ENCODE results near the gene GNAT2. TPM values are rescaled to one million over a fixed set of nuclear protein-coding genes. Genes with fewer than 3 reads are reported as not detected.

GNAT2 gene
- total RNA-seq, 1 experiment from 2014 or later, result not detected

DNA sequence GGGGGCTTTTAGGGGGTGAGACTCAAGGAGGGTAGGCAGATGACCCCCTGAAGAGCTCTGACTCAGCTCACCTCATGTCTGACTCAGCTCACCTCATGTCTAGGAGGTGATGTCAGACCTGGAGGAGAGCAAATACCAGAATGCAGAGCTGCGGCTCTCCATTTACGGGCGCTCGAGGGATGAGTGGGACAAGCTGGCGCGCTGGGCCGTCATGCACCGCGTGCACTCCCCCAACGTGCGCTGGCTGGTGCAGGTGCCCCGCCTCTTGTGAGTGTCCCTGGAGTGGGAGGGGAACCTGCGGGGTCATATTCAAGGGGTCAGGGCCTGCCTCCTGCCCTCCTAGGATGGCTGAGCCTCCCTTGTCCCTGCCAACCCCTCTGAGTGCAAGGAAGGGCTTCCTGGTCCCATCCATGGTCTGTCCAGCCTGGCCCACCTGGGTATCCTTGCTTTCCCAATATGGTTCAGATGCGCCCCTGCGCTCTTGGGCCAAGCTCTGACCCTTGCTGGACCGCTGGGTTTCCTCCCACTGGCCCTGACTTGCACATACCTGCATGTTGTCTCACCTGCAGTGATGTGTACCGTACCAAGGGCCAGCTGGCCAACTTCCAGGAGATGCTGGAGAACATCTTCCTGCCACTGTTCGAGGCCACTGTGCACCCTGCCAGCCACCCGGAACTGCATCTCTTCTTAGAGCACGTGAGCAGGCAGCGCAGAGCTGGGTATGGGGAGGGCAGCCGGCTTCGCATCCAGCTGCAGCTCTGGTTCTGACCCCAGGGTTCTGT is 9.3 kb upstream of the GNAT2 start:
- DNase-seq (ENCODE audit: low spot score), result no peak

GRCh38 chr1:109627692-109628399 is 8.4 kb upstream of the GNAT2 start:
- no peak for DNase-seq (ENCODE audit: low spot score)

GRCh38 chr1:109626682-109627408 is 7.4 kb upstream of the GNAT2 start:
- no peak for DNase-seq (ENCODE audit: low spot score)

DNA sequence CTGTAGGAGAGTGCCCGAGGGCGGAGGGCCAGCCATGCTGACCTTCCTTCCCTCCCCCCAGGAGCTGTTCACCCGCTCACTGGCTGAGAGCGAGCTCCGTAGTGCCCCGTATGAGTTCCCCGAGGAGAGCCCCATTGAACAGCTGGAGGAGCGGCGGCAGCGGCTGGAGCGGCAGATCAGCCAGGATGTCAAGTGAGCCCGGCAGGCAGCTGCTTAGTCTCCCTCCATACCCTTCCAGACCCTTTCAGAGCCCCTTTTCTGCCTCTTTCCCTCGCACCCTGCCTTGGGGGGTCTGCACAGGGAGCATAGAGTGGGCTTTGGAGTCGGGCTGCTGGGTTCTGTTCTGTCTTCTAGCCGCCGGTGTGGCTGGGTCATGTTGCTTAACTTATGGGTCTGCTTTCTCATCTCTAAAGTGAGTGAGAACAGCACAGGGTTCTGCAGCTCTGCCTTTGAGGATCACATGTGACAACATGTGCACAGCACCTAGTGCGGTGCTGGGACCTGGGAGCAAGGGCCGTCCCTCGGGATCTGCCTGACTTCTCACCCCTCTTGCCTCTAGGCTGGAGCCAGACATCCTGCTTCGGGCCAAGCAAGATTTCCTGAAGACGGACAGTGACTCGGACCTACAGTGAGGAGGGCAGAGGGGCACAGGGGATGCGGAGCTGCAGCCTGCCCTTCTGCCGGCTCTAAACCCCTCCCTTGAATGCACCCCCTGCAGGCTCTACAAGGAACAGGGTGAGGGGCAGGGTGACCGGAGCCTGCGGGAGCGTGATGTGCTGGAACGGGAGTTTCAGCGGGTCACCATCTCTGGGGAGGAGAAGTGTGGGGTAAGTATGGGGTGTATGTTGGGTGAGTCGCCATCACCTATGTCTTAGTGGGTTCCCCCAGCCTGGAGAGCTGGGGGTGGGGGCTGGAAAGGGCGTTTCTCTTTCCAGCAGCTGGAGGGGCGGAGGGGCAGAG is 6.5 kb upstream of the GNAT2 start:
- DNase-seq (ENCODE audit: low spot score), result no peak

GRCh38 chr1:109625176-109625575 is 5.8 kb upstream of the GNAT2 start:
- DNase-seq (ENCODE audit: low spot score), result no peak

- DNase-seq (ENCODE audit: low spot score), result no peak
These were observed 5.0 kb upstream of the GNAT2 start for GRCh38 chr1:109624201-109625010.

DNA sequence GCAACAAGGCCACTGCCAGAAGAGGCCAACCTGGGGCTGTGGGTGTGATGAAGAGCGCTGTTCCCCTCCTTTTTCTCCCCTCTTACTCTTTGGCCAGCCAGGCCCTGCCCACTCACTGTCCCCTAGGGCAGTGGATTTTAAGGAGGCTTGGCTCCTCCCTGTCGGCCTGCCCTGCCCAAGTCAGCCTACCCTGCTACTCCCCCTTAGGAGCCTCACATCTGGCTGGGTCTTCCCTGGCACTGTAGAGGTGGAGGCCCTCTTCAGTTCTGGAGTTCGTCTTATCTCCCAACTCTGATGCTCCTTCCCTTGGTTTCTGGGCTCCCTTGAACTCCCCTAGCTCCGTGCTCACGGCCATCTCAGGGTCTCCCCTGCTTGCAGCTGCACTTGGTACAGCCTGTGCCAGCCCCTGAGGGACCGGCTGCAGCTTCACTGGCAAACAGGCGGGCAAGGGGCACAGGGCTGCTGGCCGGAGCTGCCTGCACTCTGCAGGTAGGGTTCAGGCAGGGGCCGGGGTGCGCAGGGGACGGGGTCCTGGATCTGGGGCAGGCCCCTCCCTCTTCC is 4.3 kb upstream of the GNAT2 start:
- no peak for DNase-seq (ENCODE audit: low spot score)

GRCh38 chr1:109622895-109623294 is 3.5 kb upstream of the GNAT2 start:
- DNase-seq (ENCODE audit: low spot score), result no peak

DNA sequence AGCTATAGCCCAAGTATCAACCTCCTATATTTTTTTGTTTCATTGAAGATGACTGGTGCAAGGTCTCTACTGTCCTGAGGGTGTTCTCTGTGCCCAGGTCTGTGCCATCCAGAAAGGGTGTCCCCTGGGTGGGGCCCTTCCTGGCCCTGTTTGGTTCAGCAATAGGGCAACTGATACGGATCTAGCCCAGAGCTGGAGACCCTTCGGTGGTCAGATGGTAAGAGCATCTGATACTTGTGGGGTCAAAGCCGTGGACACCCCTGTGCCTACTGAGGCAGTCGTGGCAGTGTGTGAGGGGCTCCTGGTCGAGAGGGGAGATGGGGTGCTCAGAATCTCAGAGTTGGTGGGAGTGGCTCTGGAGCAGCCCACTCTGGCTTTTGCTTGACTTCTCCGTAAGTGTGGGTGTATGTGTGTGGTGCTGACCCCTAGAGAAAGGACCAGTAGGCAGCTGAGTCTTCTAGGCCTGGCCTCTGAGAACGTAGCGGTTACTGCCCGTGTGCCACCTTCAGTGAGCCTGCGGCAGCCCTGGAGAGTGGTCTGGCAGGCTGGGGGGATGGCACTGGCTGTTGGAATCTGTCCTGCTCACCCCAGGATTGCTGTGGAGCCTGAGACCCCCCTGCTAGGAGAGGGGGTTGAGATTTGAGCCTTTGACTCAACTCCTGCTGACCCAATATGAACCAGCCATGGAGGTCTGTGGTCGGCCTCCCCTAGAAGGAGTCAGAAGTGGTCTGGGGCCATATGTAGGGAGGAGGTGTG is 2.9 kb upstream of the GNAT2 start:
- no peak for DNase-seq (ENCODE audit: low spot score)

DNA sequence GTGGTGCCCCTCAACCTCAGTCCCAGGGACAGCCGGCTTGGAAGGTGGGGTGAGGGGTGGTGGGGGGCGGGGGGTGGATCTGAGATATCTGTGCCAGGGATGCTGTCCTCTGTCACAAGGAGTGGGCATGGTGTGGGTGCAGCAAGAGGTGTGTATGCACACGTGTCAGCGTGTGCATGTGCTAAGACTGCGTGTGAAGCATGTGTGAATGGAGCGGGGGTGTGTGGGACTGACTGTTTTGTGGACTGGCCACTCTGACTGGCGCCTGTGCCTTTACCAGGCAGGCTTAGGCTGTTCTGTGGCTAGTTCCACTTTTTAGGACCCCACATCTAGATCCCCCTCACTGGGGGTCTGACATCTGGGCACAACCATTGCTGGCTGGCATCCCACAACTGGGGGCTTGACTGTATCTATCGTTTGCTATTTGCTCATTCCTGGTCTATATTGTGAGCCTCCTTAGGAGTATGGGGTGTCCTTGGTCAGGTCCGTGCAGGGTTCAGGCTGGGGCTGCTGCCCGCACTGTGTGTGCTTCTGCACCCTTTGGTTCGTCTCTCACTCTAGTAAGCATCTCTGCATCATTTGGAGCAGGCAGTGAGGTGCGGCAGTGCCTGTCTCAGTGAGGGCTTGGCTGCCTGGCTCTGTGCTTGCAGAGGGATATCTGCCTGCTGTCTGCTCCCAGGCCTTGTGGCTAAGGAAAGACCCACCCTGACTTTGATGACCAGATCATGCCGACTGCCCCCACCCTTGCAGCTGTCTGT is 2.1 kb upstream of the GNAT2 start:
- no peak for DNase-seq (ENCODE audit: low spot score)

- DNase-seq (ENCODE audit: low spot score), result peak; percentile 83
These were observed 1.4 kb upstream of the GNAT2 start for GRCh38 chr1:109620841-109621286.

- peak; percentile 42 for DNase-seq (ENCODE audit: low spot score)
These were observed 980 bp upstream of the GNAT2 start for GRCh38 chr1:109620401-109620791.

DNA sequence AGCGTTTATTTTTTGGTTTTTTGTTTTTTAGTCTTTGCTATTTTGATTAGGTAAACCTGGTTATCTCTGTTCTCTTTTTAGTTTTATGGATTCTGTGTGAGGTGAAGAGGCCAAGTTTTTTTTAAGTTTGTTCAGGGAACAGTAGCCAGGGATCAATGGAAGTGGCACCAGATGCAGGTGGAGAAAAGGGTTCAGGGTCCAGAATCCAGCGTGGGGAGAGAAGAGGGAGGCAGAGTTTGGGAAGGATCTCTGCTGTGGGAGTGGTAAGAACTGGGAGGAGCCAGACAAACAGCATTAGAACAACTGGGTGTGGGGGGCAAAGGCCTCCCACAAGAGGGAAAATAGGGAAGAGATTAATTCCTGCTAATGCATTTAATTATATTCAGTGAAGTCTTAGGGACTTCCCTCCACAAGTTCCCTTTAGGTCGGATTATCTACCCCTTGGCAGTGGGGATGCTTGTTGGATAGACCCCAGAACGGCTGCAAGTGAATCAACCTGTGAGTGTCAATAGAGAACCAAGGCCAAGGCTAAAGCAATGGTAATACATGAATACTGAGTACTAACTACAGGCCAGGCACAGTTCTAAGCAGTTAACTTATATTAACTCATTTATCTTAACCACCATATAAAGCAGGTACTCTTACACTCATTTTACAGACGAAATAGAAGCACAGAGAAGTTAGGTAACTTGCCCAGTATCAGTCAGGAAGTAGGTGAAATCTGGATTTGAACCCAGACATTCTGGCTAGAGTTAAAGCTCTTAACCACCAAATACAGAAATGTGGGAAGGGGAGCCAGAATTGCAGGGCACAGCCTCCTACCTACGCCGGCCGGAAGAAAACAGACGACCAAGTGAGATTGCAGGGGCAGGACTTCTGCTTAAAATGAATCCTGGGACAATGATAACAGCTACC is 498 bp downstream of the GNAT2 start:
- DNase-seq (ENCODE audit: low spot score), result peak; percentile 9

- peak; percentile 58 for DNase-seq (ENCODE audit: low spot score)
These were observed 2.1 kb downstream of the GNAT2 start for GRCh38 chr1:109617291-109617801.

DNA sequence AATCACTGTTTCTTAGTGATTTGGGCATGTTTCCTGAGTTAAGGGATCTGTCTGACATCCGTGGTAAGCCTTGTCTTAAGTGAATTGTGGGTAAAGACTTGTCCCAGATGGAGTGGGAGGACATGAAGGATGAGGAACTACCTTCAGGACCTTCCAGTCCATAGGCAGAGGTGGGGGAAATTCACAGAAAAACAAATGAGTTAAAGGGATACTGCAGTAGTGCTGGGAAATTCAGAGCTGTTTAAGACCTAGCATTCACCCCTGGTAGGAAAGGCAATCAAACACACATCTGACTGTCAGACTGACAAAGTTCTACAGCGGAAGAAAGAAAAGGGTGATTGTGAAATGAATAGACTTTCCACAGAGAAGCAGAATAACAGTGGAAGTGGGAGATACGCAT is 3.0 kb downstream of the GNAT2 start:
- DNase-seq (ENCODE audit: low spot score), result no peak

GRCh38 chr1:109615879-109616278 is 3.5 kb downstream of the GNAT2 start:
- DNase-seq (ENCODE audit: low spot score), result no peak

Measured in HT-29 (cell line).